ENCODE measurements around the gene NUP98. TPM values are rescaled to one million over a fixed set of nuclear protein-coding genes. Genes with fewer than 3 reads are reported as not detected.

NUP98 gene
- total and polyA plus RNA-seq, 10 of the 15 experiments (the other 5 are each of a cell fraction or from before 2014, with no cell fraction given), result 21.7 to 108 (median 78.9) TPM

GRCh38 chr11:3834349-3834663 is 37.0 kb upstream of the NUP98 start (continued):
- no peak for TF ChIP-seq RAD21 (IDR thresholded peaks at IDR 0.05; ENCODE audit: insufficient read depth, low read depth, low read length)

DNA sequence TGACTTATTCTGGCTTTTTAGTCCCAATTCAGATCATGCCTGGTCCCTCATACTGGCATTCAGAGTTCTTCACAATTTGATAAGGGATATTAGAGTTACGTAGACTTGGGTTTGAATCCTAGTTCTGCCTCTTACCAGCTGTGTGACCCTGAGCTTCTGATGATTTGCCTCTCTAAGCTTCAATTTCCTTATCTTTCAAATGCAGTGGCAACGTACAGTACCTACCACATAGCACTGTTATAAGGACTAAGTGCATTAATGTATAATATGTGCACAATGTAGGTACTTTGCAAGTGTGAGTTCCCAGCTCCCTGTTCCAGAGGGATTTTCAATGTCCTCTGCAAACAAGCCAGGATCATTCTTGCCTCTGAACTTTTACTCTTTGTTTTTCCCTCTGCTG is 36.1 kb upstream of the NUP98 start:
- no peak for FAIRE-seq
- ChIA-PET SMC1A (ENCODE audit: uncharacterized antibody, unreplicated experiment) (interaction anchor here (1.0 to 12.4 kb wide), 3 partner anchors 19 to 241 kb away, joined by 3 to 188 read pairs (median 4); partner anchors contain the start of gene STIM1), CTCF (interaction anchor here (1.2 to 39.6 kb wide), 5 partner anchors 8 to 31 kb away, joined by 3 to 1047 read pairs (median 12); partner anchors contain the start of genes PGAP2 and STIM1), RAD21 (ENCODE audit: unreplicated experiment) (interaction anchor here (1.4 to 12.7 kb wide), 2 partner anchors 22 to 239 kb away, joined by 4 to 304 read pairs; partner anchors contain the start of gene STIM1), POLR2A (no interaction called here)
- in situ Hi-C loops (cut with MboI) (loop anchor here (25.0 kb wide), 1 partner anchor 554 kb away; the partner anchor contains the start of gene TRIM21), intact Hi-C loops (cut with micrococcal nuclease; ENCODE audit: unreplicated experiment) (no loop called here)
- DNase-seq (ENCODE audit: low read depth, low spot score), result no peak
- Histone ChIP-seq H3K27me3 (replicated peaks in 1 of 2; ENCODE audit: control insufficient read depth in 2 of 2, insufficient read depth in 2 of 2, low read length in 1 of 2) (no peaks in the 10 kb centered on the region), H3K4me1 (ENCODE audit: control insufficient read depth, insufficient read depth, low read length) (peaks cover 40% of the 10 kb centered on the region), H3K27ac (ENCODE audit: control insufficient read depth, insufficient read depth) (no peak overlapping the region), H3K79me2 (ENCODE audit: control insufficient read depth, insufficient read depth, low read length) (peaks cover 84% of the 10 kb centered on the region), H3K9ac (ENCODE audit: control insufficient read depth, insufficient read depth, low read length) (no peak overlapping the region), H3K36me3 (ENCODE audit: control insufficient read depth in 2 of 2, insufficient read depth in 2 of 2, low read length in 1 of 2) (peaks cover 11 to 28% of the 10 kb centered on the region in 2 experiments), H3K4me3 (no peak overlapping the region), H3K4me2 (ENCODE audit: control insufficient read depth, insufficient read depth) (peak overlapping the region; percentile 15; the same call in 1 of the 2 replicates), H3K9me3 (replicated peaks; ENCODE audit: control insufficient read depth, insufficient read depth, low read length) (no peaks in the 10 kb centered on the region), H2AFZ (ENCODE audit: control insufficient read depth, low read depth, low read length) (no peak overlapping the region), H4K20me1 (ENCODE audit: control insufficient read depth, insufficient read depth) (no peaks in the 10 kb centered on the region; the same call in none of the 2 replicates)
- TF ChIP-seq MYC (IDR thresholded peaks at IDR 0.05; ENCODE audit: insufficient read depth, insufficient read length, insufficient replicate concordance, low read length, severe bottlenecking) (no peak), IKZF2 (IDR thresholded peaks at IDR 0.05) (no peak), ETV6 (conservative IDR thresholded peaks at IDR 0.05 in 1 of 2, IDR thresholded peaks at IDR 0.05 in 1 of 2; ENCODE audit: borderline replicate concordance in 1 of 2, low read depth in 1 of 2) (no peak), PRDM15 (CRISPR knock-in tag; IDR thresholded peaks at IDR 0.05) (no peak), RBBP5 (conservative IDR thresholded peaks at IDR 0.05) (no peak), RCOR1 (conservative IDR thresholded peaks at IDR 0.05; ENCODE audit: low read depth, low read length) (no peak), RUNX3 (IDR thresholded peaks at IDR 0.05; ENCODE audit: low read length) (no peak), NRF1 (conservative IDR thresholded peaks at IDR 0.05; ENCODE audit: low read depth, low read length) (no peak), FOS (IDR thresholded peaks at IDR 0.05; ENCODE audit: borderline replicate concordance, extremely low read depth, insufficient read length) (no peak)
- TF ChIP-seq, protein P1, sequence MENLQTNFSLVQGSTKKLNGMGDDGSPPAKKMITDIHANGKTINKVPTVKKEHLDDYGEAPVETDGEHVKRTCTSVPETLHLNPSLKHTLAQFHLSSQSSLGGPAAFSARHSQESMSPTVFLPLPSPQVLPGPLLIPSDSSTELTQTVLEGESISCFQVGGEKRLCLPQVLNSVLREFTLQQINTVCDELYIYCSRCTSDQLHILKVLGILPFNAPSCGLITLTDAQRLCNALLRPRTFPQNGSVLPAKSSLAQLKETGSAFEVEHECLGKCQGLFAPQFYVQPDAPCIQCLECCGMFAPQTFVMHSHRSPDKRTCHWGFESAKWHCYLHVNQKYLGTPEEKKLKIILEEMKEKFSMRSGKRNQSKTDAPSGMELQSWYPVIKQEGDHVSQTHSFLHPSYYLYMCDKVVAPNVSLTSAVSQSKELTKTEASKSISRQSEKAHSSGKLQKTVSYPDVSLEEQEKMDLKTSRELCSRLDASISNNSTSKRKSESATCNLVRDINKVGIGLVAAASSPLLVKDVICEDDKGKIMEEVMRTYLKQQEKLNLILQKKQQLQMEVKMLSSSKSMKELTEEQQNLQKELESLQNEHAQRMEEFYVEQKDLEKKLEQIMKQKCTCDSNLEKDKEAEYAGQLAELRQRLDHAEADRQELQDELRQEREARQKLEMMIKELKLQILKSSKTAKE (IDR thresholded peaks at IDR 0.05; ENCODE audit: low read depth, poor library complexity, severe bottlenecking), result no peak
- WGBS (ENCODE audit: insufficient coverage, insufficient replicate concordance, low lambda C conversion rate, missing lambda C conversion rate), result 100% methylated on average over 2 of the region's 2 CpGs
- no peak for ATAC-seq
- BruUV-seq (replicated peaks), result no TSS peak

Measured in GM12878 (cell line).